ENCODE data around the gene LSM14A.
"Not testable (repeated sequence)": the region's sequence is repeated elsewhere in the genome, so short reads cannot be mapped to it uniquely, and the experiment has no call there.

Gene LSM14A

DNA sequence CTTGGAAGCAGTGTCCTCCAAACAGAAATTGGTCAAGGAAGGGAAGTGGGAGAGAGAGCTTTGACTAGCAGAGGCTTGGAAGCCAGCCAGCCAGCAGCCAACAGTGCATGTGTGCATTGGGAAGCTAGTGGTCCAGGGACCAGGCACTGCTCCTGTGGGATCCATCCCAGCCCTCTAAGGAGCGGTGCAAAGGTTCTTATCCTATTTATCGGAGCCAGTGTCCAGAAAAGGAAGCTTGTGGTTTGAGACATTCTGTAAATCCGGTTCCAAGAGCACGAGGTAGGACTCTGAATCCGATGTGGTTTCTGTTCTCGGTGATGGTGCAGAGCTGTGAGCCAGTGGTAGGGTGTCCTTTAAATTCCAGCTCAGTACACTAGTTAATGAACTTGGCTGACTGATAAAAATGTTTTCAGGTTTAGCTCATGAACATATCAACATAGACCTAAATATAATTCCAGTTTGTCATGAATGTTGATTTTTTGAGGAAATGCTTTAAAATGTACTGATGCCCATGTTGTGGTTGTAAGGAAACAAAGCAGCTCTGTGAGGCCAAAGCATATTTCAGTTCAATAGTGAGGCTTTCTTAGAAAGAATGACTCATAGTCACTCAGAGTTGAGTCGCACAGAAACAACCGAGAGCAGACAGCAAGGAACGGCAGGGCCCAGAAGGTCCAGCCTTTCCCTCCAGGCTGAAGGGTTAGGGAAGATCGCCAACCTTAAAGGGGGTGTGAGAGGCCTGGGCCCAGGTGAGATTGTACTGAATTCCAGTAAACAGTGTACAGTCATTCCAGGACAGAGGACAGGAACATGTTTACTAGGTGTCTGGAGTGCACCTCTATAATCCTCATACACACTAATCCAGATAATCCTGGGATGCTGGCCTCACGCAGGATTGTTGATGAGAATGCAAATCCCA lies 60.5 kb downstream of the LSM14A start:
- no peak for DNase-seq

GRCh38 chr19:34235425-34235940 lies 63.2 kb downstream of the LSM14A start:
- DNase-seq, result no peak

DNA sequence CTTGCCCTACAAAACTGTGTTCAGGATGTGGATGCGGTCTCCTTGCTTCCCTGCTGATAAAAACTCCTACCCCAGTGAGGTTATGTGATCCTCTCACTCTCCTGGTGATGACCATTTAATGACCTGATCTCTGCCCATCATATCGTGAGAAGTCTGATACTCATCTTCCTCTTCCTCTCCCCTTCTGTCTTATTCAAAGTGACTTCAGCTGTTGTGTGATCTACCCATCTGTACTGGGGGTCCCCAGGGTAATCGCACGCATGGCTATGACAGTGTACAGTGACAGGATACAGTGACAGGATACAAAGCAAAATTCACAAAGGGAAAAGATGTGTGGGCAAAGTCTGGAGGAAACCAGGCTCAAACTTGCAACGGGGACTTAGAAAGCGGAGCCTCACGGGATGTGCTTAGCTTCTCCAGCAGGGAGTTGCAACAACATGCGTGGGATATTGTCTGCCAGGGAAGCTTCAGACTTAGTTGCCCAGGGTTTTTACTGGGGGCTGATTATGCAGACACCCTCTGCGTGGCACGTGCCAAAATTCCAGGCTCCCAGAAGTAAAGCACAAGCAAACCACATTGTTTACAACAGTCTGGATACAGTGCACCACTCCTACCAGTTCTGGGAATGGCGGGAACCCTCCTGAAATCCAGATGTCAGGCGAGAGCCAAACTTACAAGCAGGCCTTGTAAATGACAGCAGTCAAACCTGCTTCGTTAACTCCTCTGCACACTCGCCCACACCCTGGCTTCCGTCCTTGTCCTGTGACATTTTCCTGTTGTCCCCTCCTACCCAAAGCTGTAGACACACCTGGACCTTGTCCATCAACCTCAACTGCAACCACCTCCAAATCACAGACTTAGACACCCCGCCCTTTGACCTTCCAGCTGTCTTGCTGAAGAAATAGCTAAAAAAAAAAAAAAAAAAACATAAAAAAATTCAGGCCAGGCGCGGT lies 64.0 kb downstream of the LSM14A start:
- DNase-seq, result no peak

GRCh38 chr19:34237283-34237682 lies 65.0 kb downstream of the LSM14A start:
- DNase-seq, result no peak

GRCh38 chr19:34237939-34238338 lies 65.6 kb downstream of the LSM14A start:
- DNase-seq, result no peak

DNA sequence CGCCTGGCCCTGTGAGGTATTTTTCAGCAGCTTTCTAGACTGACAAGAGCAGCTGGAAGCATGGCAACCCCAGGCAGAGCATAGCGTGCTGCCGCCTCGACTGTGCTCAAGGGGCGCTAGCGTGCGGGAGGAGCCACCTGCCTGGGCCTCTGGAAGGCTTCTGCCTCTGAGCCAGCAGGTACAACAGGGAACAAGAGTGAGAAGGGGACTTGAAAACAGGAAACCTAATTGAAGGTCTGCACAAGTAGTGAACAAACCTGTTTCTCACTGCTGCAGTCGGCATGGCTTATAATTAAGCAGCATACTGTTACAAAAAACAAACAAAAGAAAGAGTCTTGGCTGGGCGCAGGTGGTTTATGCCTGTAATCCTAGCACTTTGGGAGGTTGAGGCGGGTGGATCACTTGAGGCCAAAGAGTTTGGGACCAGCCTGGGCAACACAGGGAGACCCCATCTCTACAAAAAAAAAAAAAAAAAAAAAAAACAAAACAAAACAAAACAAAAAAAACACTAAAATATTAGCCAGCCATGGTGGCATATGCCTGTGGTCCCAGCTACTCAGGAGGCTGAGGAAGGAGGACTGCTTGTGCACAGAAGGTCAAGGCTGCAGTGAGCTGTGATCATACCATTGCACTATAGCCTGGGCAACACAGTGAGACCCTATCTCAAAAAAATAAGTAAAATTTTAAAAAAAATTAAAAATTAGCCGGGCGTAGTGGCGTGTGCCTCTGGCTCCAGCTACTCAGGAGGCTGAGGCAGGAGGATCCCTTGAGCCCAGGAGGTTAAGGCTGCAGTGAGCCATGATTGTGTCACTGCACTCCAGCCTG lies 69.4 kb downstream of the LSM14A start:
- DNase-seq, result no peak

DNA sequence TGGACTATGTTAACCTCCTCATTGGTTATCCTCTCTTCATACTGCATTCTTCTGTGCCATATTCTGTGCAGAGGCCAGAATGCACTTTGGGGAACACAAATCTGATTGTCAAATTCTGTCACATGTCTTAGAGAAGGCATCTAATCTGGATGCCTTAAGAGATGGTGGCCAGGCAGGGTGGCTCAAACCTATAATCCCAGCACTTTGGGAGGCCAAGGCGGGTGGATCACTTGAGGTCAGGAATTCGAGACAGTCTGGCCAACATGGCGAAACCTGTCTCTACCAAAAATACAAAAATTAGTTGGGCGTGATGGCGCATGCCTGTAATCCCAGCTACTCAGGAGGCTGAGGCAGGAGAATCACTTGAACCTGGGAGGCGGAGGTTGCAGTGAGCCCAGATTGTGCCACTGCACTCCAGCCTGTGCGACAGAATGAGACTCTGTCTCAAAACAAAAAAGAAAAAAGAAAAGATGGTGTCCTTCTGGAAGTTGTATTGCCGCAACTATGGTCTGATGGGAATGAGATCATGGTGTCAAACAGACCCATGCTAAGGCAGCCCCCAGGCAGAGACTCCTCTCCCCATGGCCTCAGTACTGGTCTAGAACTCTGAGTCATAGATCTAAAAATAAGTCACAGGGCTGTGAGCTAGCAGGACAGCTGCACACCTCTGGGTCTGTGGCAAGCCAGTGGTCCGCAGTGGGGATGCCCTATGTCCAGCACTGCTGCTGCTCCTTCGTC lies 71.0 kb downstream of the LSM14A start:
- not testable (repeated sequence) for DNase-seq

DNA sequence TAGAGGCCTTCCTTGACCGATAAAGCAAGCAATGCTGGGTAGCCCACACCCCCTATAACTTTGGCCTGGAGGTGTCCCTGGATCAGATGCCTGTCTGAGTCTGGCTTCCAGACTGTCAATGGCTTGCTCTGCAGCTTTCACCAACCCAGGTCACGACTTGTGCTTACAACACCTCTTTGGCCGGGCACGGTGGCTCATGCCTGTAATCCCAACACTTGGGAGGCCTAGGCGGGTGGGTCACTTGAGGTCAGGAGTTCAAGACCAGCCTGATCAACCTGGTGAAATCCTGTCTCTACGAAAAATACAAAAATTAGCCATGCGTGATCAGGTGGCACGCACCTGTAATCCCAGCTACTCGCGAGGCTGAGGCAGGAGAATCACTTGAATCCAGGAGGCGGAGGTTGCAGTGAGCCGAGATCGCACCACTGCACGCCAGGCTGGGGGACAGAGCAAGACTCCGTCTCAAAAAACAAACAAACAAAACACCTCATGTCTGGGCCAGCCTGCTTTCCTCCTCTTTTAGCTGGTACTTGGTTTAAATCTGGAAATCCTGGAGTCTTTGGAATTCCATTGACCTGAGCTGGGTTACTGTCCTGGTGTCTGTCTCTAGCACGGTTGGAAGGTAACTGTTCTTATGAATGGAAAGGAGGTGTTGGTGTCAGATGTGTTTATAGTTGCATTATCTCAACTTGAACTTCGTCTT lies 71.7 kb downstream of the LSM14A start:
- no peak for DNase-seq

DNA sequence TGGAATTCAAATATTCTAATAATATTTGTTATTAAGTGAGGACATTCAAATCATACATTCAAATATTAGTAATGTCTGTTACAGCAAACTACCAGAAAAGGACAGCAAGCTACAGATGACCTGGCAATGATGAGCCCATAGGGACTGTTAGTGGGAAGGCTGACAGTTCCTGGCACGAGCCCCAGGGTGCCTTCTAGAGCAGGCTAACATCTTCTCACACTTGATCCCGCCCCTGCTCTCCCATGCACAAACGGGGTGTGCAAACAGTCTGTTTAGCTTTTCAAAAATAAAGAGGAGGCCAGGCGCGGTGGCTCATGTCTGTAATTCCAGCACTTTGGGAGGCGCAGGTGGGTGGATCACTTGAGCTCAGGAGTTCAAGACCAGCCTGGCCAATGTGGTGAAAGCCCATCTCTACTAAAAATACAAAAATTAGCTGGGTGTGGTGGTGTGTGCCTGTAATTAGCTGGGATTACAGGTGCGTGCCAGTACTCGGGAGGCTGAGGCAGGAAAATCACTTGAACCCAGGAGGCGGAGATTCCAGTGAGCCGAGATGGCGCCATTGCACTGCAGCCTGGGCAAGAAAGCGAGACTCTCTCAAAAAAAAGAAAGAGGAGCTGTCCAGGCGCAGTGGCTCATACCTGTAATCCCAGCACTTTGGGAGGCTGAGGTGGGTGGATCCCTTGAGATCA lies 72.5 kb downstream of the LSM14A start:
- no peak for DNase-seq

DNA sequence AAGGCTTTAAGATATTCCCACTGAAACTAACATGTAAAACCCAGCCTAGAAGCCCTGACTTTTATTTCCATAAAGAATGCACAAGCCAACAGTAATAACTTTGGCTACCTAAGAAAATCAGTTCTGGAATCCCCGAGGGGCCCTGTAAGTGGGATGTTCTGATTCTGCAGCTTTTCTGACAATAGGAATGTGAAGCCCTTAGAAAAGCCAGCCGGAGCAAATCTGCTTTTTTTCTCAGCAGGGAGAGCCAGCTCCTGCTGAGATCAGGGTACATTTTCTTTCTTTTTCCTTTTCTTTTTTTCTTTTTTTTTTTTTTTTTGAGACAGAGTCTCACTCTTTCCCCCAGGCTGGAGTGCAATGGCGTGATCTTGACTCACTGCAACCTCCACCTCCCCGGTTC lies 74.0 kb downstream of the LSM14A start:
- DNase-seq, result no peak

DNA sequence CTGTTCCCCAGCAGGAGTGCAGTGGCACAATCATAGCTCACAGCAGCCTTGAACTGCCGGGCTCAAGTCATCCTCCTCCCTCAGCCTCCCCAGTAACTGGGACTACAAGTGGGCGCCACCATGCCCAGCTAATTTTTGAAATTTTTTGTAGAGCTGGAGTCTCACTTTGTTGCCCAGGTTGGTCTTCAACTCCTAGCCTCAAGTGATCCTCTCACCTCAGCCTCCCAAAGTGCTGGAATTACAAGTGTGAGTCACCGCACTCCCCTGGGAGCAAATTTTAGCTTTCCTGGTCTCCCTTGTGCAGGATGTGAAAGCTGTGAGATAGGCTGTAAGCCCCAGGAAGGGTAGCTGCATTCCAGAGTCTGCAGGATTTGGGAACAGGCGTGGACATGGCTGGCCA lies 76.6 kb downstream of the LSM14A start:
- no peak for DNase-seq

DNA sequence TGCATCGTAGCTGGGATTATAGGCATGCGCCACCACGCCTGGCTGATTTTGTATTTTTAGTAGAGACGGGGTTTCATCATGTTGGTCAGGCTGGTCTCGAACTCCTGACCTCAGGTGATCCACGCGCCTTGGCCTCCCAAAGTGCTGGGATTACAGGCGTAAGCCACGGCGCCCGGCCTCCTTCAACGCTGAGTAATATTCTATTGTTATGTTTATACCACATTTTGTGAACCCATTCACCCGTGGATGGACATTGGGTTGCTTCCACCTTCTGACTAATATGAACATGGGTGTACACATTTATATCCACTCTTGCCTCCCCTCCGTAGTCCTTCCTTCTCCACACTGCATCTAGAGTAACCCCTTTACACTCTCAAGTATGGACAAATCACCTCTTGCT lies 80.9 kb downstream of the LSM14A start:
- DNase-seq, result not testable (repeated sequence)

DNA sequence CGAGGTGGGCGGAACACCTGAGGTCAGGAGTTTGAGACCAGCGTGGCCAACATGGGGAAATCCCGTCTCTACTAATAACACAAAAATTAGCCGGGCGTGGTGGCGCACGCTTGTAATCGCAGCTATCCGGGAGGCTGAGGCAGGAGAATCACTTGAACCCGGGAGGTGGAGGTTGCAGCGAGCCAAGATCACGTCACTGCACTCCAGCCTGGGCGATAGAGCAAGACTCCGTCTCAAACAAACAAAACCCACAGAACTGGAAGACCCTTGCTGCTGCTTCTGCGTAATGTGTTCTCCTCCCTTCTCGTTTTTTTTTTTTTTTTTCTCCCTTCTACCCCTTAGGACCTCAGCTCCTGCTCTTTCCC lies 81.4 kb downstream of the LSM14A start:
- DNase-seq, result not testable (repeated sequence)

DNA sequence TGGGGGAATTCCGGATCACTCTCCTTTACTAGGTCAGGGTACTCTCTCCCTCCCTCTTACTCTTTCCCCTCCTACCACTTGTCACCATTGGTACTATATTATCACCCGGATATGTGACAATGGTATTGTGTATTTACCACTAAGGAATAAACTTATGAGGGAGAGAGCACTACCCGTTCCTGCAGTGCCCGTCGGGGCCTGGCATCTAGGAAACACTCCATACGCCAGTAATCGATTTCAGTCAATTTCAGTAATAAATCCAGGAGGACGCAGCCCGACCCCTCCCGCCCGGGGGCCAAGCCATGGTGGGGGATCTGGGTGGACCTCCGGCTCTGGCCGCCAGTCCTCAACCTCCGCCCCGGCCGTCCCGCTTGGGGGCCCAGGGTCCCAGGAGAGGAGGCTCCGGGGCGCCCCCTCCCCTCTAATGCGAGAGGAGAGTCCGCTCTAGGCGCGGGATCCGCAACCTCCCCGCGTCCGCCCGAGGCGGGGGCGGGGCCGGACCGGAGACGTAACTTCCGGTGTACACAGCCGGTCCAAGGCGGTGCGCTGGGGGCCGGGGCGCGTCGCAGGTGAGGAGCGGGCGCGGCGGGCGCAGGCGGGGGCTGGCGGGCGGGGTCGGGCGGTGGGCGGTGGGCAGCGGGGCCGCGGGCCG lies 81.9 kb downstream of the LSM14A start, which contains the start of gene GARRE1:
Gene GARRE1 (plus strand): TSS at position 509 of the 652 bp plus-strand sequence. CDS start 45,920 bp downstream, outside the sequence.
- DNase-seq, result peak; percentile 87 to 92

- peak; percentile 65 to 72 for DNase-seq
Observed at GRCh38 chr19:34254698-34255432, 82.6 kb downstream of the LSM14A start.

DNA sequence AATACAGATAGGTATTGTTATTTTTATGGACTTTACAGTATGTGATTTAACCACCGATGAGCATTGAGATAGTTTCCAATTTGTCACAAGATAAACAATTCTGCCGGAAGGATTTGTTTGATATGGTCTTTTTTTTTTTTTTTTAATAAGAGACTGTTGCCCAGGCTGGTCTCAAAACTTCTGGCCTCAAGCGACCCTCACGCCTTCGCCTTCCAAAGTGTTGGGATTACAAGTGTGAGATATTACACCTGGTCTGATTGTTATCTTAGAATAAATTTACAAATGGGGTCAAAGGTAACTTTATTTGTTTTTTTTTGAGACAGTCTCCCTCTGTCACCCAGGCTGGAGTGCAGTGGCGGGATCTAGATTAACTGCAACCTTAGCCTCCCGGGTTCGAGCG lies 83.2 kb downstream of the LSM14A start:
- no peak for DNase-seq

DNA sequence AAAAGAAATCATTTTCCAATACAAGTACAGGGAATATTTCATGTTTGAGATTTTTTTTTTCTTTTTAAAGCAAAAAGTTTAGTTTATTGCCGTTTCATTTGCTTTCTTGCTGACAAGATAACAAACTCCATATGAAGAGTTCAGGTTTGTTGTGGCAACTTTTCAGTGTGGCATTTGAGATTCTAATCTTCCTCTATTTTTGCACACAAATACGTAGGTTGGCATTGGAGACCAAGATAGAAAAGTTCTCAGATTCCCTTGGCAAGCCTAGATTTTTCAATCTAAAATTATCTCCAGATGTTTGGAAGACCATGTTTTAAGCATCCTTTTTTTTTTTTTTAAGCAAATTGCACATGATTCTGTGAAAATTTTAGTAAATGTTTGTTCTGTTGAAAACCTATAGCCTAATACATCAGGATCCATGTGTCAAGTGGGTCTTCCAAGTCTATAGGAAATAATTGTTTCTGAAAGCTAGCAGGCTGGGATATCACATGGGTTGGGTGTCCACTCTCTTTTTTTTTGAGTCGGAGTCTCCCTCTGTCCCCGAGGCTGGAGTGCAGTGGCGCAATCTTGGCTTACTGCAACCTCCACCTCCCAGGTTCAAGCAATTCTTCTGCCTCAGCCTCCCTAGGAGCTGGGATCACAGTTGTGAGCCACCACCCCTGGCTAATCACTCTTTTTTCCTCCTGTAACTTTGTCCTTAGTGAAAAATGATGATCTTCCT lies 84.7 kb downstream of the LSM14A start:
- no peak for DNase-seq

DNA sequence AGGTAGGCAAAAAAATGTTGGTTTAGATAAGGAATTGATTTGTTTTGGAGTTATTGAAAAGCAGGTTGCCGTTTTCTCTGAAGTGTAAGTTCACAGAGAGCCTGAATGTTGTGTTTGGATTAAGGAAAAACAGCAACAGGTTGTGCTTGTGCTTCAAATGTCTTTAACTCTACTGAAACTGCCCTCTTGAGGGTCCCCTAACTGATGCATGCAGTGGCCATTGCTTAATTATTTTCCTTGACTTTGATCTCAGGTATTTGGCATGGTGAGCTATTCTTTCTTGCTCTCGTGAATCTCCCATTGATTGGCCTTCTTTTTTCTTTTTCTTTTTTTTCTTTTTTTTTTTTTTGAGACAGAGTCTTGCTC lies 85.2 kb downstream of the LSM14A start:
- DNase-seq, result no peak

Data from NCI-H1930 (cell line).